ENCODE measurements around the gene C10orf90.
"Not testable (repeated sequence)": the region's sequence is repeated elsewhere in the genome, so short reads cannot be mapped to it uniquely, and the experiment has no call there.

Gene C10orf90

DNA sequence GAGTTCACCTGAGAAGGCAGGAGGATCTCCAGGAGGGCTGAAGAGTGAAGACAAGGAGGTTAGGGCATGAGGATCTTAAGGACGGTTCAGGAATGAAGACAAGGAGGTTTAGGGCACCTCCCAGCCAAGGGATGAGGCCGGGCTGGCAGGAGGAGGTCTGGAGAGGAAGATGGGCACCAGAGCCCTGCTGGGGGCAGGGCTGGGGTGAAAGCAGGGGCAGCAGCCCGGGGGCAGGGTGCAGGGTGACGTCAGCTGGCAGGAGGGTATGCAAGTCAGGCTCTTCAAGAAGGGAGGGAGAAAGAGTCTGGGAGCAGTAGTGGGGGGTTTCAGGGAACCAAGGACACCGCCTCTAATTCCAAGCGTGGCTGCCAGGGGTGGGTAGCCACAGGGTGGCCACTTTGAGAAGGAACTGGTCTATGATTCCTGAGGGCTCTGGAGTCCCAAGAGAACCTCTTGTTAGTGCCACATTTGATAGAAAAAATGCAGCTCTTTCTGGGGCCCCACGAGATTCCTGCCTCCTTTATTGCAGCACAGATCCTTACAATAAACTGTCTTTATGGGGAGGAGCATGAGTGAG, 101.6 kb downstream of the C10orf90 start:
- Histone ChIP-seq H3K4me1 (ENCODE audit: control insufficient read depth, insufficient read depth, low read length) (peaks cover 32% of the 10 kb centered on the region), H3K9me3 (ENCODE audit: control insufficient read depth, insufficient read depth, low read length) (peaks cover 14% of the 10 kb centered on the region), H3K36me3 (ENCODE audit: control insufficient read depth, insufficient read depth, low read length) (no peaks in the 10 kb centered on the region), H3K4me3 (ENCODE audit: low read depth, low read length) (no peak overlapping the region), H3K9ac (ENCODE audit: low read depth, low read length) (no peak overlapping the region), H3K27ac (ENCODE audit: low read depth, low read length) (no peak overlapping the region), H3K27me3 (ENCODE audit: control insufficient read depth, insufficient read depth, low read length) (no peaks in the 10 kb centered on the region)

DNA sequence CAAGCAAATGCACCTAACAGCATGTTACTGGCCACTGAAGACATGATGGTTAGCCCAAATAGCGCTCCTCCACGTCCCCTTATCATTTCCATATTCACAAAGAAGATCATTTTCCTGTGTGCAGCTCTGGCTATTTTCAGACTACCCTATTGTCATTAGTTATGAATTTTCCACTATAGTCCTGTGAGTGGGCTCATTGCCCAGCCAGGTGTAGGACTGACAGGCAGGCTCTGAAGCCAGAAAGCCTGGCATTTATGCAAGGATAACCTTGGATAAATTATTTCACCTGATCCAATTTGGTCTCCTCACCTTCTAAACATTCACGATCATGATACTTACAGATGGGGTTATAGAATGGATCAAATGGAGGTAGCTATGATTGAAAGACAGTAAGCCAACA, 104.6 kb downstream of the C10orf90 start:
- Histone ChIP-seq H3K4me3 (ENCODE audit: low read depth, low read length) (no peak overlapping the region), H3K27me3 (ENCODE audit: control insufficient read depth, insufficient read depth, low read length) (no peaks in the 10 kb centered on the region), H3K9me3 (ENCODE audit: control insufficient read depth, insufficient read depth, low read length) (peaks cover 14% of the 10 kb centered on the region), H3K4me1 (ENCODE audit: control insufficient read depth, insufficient read depth, low read length) (peaks cover 41% of the 10 kb centered on the region), H3K27ac (ENCODE audit: low read depth, low read length) (no peak overlapping the region), H3K36me3 (ENCODE audit: control insufficient read depth, insufficient read depth, low read length) (no peaks in the 10 kb centered on the region), H3K9ac (ENCODE audit: low read depth, low read length) (no peak overlapping the region)

DNA sequence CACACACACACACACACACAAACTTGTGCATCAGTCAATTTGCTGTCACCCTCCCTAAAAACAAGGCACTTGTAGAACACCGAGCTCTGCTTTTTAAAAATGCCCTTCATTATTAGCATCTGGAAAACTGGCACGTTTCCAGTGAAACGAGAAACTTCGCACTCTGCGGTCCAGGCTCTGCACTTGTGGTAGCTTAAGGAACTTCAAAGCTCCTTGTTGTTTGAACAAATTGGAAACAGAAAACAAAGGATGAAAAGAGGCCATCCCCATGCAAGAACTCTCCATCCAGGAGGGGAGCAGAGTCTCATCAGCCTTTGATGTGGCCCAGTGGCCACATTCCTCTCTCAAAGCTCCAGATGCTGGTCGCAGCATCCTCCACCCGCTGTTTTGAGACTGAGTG, 105.1 kb downstream of the C10orf90 start:
- Histone ChIP-seq H3K4me1 (ENCODE audit: control insufficient read depth, insufficient read depth, low read length) (peaks cover 38% of the 10 kb centered on the region), H3K9ac (ENCODE audit: low read depth, low read length) (no peak overlapping the region), H3K27me3 (ENCODE audit: control insufficient read depth, insufficient read depth, low read length) (no peaks in the 10 kb centered on the region), H3K9me3 (ENCODE audit: control insufficient read depth, insufficient read depth, low read length) (peaks cover 14% of the 10 kb centered on the region), H3K4me3 (ENCODE audit: low read depth, low read length) (no peak overlapping the region), H3K36me3 (ENCODE audit: control insufficient read depth, insufficient read depth, low read length) (no peaks in the 10 kb centered on the region), H3K27ac (ENCODE audit: low read depth, low read length) (no peak overlapping the region)

DNA sequence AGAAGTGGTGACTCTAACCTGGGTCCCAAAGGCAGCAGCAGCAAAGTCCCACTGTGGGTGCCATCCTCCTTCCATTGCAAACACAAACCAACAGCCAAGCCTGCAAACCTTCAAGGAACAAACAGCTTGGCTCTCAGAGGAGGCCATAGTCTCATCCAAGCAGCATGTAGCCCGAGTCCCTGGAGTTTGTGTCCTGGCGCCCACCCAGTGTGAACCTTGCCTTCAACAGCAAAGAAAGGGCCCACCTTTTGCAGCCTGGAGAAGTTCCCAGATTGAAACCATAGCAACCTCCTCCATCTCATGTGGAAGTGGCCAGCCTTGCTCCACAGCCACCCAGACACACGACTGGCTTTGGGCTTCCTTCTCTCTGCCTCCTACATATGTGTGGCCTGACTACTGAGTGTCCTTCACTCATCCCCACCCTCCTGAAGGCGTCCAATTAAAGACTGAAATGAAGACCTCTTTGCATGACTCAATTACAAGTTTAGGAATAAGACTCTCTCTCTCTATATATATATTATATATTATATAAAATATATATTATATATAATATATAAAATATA, 106.1 kb downstream of the C10orf90 start:
- Histone ChIP-seq H3K9ac (ENCODE audit: low read depth, low read length) (no peak overlapping the region), H3K36me3 (ENCODE audit: control insufficient read depth, insufficient read depth, low read length) (no peaks in the 10 kb centered on the region), H3K4me1 (ENCODE audit: control insufficient read depth, insufficient read depth, low read length) (peaks cover 28% of the 10 kb centered on the region), H3K9me3 (ENCODE audit: control insufficient read depth, insufficient read depth, low read length) (peaks cover 14% of the 10 kb centered on the region), H3K27me3 (ENCODE audit: control insufficient read depth, insufficient read depth, low read length) (no peaks in the 10 kb centered on the region), H3K4me3 (ENCODE audit: low read depth, low read length) (no peak overlapping the region), H3K27ac (ENCODE audit: low read depth, low read length) (no peak overlapping the region)

DNA sequence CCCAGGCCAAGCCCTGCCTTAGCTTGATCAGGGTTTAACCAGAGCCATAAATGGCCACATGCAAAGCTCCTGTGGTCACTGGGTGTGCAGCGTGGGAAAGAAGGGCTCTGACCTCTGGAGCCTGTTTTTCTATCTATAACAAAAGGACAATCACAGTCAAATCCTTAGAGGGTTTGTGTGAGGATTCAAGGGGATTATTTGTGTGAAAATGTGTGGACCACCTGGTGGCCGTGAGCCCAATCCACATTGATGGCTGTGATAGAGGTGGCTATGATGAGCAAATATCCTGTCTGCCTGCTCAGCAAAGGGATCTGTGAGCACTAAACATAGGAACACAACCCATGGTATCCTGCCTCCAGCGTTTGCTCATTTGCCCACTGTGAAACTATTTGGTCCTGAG, 107.1 kb downstream of the C10orf90 start:
- peaks cover 14% of the 10 kb centered on the region for H3K9me3 ChIP-seq (ENCODE audit: control insufficient read depth, insufficient read depth, low read length)
- H3K9ac ChIP-seq (ENCODE audit: low read depth, low read length) = no peak overlapping the region
- no peaks in the 10 kb centered on the region for H3K36me3 ChIP-seq (ENCODE audit: control insufficient read depth, insufficient read depth, low read length)
- H3K4me1 ChIP-seq (ENCODE audit: control insufficient read depth, insufficient read depth, low read length) = peaks cover 22% of the 10 kb centered on the region
- H3K27ac ChIP-seq (ENCODE audit: low read depth, low read length) = peak overlapping the region; percentile 30
- H3K27me3 ChIP-seq (ENCODE audit: control insufficient read depth, insufficient read depth, low read length) = no peaks in the 10 kb centered on the region
- no peak overlapping the region for H3K4me3 ChIP-seq (ENCODE audit: low read depth, low read length)

DNA sequence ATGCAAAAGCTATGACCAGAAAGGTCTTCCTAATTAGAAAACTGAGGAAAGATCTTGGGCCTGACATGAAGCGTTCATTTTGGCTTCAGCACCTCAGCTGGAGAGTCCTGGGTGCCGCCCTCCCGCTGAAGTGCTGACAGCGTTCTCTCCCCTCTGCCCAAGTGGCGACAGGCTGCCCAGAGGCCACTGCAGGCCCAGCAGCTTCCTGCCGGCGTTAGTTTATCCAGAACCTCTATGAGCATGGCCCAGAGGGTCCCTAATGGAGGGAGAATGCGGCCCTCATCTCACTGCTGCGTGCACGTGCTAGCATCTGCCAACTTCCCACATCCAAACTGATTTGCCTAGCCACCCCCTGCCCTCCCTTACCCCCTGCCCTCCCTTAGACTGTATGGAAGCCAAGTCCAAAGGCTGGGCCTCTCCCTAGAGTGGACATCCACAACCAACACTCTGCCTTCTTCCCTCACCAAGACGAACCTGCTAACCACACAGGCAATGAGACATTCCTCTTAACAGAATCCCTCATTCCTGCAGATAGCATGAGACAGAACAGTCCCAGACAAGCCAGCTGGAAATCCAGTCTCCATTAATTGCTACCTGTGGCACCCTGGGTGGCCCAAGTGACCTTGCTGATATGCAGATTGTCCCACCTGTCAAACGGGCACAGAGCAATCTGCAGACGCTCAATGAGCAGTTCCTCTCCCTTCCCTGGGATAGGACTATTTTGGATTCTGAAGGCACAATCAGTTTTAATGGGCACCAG, 108.4 kb downstream of the C10orf90 start:
- no peak overlapping the region for H3K9ac ChIP-seq (ENCODE audit: low read depth, low read length)

DNA sequence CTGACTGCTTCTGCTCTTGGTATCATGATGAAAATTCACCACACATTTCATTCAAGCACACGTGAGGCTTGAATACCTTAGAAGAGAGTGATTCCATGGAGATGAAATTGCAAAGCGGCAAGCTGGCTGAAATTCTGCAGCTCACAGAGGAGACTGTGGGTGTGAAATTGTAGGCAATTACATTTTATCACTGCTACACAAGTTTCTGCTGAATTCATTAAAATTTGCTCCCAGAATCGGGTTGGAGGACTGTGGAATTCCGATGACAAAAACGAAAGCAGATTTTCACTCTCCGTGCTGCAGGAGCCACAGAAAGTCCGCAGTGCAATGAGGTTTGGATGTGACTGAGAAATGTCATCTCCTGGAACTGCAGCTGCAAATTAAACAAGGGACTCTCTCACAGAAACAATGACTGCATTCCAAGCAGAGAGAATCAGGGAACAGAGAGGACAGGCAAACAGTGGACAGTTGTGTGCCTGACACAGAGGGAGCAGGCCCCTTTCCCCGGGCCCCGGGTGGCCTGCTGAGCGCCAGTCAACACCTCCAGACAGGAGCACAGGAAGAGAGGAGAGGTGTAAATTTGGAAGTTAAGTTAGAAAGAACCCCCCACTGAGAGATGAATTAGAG, 109.1 kb downstream of the C10orf90 start:
- Histone ChIP-seq H3K4me3 (ENCODE audit: low read depth, low read length) (no peak overlapping the region), H3K27me3 (ENCODE audit: control insufficient read depth, insufficient read depth, low read length) (no peaks in the 10 kb centered on the region), H3K27ac (ENCODE audit: low read depth, low read length) (peak overlapping the region; percentile 77), H3K9me3 (ENCODE audit: control insufficient read depth, insufficient read depth, low read length) (peaks cover 11% of the 10 kb centered on the region), H3K4me1 (ENCODE audit: control insufficient read depth, insufficient read depth, low read length) (peaks cover 22% of the 10 kb centered on the region), H3K36me3 (ENCODE audit: control insufficient read depth, insufficient read depth, low read length) (no peaks in the 10 kb centered on the region), H3K9ac (ENCODE audit: low read depth, low read length) (0 out of 2 replicates have a peak overlapping the region, but pooled peaks have one; percentile 14)

More for the DNA sequence above, 108.4 kb downstream of the C10orf90 start:
- Histone ChIP-seq H3K4me3 (ENCODE audit: low read depth, low read length) (no peak overlapping the region), H3K27me3 (ENCODE audit: control insufficient read depth, insufficient read depth, low read length) (no peaks in the 10 kb centered on the region), H3K27ac (ENCODE audit: low read depth, low read length) (peak overlapping the region; percentile 77), H3K36me3 (ENCODE audit: control insufficient read depth, insufficient read depth, low read length) (no peaks in the 10 kb centered on the region), H3K4me1 (ENCODE audit: control insufficient read depth, insufficient read depth, low read length) (peaks cover 22% of the 10 kb centered on the region), H3K9me3 (ENCODE audit: control insufficient read depth, insufficient read depth, low read length) (peaks cover 14% of the 10 kb centered on the region)

DNA sequence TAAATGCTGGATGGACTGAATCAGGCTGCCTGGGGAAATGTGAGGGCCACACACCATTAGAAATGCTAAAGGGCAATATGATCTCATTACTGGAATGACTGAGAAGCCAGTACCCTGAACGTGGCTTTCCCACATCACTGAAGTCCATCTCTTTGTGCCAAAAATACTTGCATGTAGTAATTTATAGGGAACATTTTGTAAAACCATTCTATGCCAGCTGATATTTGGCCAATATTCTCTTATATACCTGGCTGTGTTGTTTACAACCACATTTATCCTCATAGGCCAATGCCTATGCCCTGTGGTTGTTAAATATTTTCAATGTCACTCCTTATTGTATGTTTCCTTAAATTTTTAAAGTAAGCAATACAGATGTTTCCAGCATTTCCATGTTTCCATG, 111.6 kb downstream of the C10orf90 start:
- no peaks in the 10 kb centered on the region for H3K36me3 ChIP-seq (ENCODE audit: control insufficient read depth, insufficient read depth, low read length)
- H3K9ac ChIP-seq (ENCODE audit: low read depth, low read length) = no peak overlapping the region
- no peak overlapping the region for H3K4me3 ChIP-seq (ENCODE audit: low read depth, low read length)
- H3K27ac ChIP-seq (ENCODE audit: low read depth, low read length) = no peak overlapping the region
- peaks cover 22% of the 10 kb centered on the region for H3K4me1 ChIP-seq (ENCODE audit: control insufficient read depth, insufficient read depth, low read length)
- H3K9me3 ChIP-seq (ENCODE audit: control insufficient read depth, insufficient read depth, low read length) = no peaks in the 10 kb centered on the region
- H3K27me3 ChIP-seq (ENCODE audit: control insufficient read depth, insufficient read depth, low read length) = no peaks in the 10 kb centered on the region

DNA sequence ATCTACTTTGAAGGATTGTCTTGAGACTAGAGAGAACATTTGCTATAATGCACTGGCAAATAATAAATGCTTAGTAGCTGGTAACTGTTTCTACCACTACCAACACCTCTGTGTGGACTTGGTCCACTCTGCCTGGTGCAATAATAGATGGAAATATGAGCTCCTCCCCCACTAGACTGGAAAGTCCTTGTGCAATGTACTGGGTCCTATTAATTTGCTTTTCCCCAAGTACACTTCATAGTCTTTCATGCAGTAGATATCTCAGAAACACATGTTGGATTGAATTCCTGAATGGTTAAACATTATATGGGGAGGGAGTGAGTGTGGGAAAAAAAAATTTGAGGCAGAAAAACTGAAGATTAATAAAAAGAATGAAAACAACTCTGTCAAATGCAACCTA, 119.3 kb downstream of the C10orf90 start:
- Histone ChIP-seq H3K9me3 (ENCODE audit: control insufficient read depth, insufficient read depth, low read length) (no peaks in the 10 kb centered on the region), H3K4me1 (ENCODE audit: control insufficient read depth, insufficient read depth, low read length) (peaks cover 5% of the 10 kb centered on the region; the same call in 1 of the 2 replicates), H3K9ac (ENCODE audit: low read depth, low read length) (no peak overlapping the region), H3K36me3 (ENCODE audit: control insufficient read depth, insufficient read depth, low read length) (no peaks in the 10 kb centered on the region), H3K27ac (ENCODE audit: low read depth, low read length) (no peak overlapping the region), H3K4me3 (ENCODE audit: low read depth, low read length) (no peak overlapping the region), H3K27me3 (ENCODE audit: control insufficient read depth, insufficient read depth, low read length) (no peaks in the 10 kb centered on the region)

DNA sequence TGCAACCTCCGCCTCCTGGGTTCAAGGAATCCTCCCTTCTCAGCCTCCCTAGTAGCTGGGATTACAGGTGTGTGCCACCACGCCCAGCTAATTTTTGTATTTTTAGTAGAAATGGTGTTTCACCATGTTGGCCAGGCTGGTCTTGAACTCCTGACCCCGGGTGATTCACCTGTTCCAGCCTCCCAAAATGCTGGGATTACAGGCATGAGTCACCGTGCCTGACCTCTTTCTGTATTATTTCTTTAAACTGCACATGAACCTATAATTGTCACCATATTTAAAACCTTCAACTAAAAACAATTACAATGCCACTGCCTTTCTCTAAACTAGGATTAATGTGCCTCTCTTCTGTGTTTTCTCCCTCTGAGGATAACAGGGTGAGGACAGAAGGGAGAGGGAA, 119.9 kb downstream of the C10orf90 start:
- not testable (repeated sequence) for H3K36me3 ChIP-seq (ENCODE audit: control insufficient read depth, insufficient read depth, low read length); H3K4me3 ChIP-seq (ENCODE audit: low read depth, low read length); H3K9ac ChIP-seq (ENCODE audit: low read depth, low read length); H3K4me1 ChIP-seq (ENCODE audit: control insufficient read depth, insufficient read depth, low read length); H3K27ac ChIP-seq (ENCODE audit: low read depth, low read length); H3K27me3 ChIP-seq (ENCODE audit: control insufficient read depth, insufficient read depth, low read length); H3K9me3 ChIP-seq (ENCODE audit: control insufficient read depth, insufficient read depth, low read length)

DNA sequence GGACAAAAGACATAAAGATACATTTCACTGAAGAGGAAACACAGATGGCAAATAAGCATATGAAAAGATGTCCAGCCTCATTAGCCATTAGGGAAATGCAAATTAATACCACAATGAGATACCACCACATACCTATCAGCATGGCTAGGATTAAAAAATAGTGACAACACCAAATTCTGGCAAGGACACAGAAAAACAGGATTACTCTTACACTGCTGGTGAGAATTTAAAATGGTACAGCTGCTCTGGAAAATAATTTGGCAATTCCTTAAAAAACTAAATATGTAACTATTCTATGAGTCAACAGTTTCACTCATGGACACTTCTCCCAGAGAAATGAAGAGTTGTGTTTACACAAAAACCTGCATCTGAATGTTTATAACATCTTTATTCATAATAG, 121.1 kb downstream of the C10orf90 start:
- peaks cover 12% of the 10 kb centered on the region; the same call in 1 of the 2 replicates for H3K4me1 ChIP-seq (ENCODE audit: control insufficient read depth, insufficient read depth, low read length)
- no peaks in the 10 kb centered on the region for H3K36me3 ChIP-seq (ENCODE audit: control insufficient read depth, insufficient read depth, low read length)
- no peaks in the 10 kb centered on the region for H3K27me3 ChIP-seq (ENCODE audit: control insufficient read depth, insufficient read depth, low read length)
- no peaks in the 10 kb centered on the region for H3K9me3 ChIP-seq (ENCODE audit: control insufficient read depth, insufficient read depth, low read length)
- H3K27ac ChIP-seq (ENCODE audit: low read depth, low read length) = no peak overlapping the region
- H3K9ac ChIP-seq (ENCODE audit: low read depth, low read length) = no peak overlapping the region
- no peak overlapping the region for H3K4me3 ChIP-seq (ENCODE audit: low read depth, low read length)

All from HUES48 (cell line).